ENCODE results near the gene MMS22L.

The MMS22L gene

GRCh38 chr6:97305414-97306066 is 22.5 kb upstream of the MMS22L start:
- no peak overlapping the region for H3K4me3 ChIP-seq (ENCODE audit: low read depth, low read length)
- TF ChIP-seq CTCF (IDR thresholded peaks at IDR 0.05; ENCODE audit: low read depth, low read length) = no peak

- TF ChIP-seq CTCF (IDR thresholded peaks at IDR 0.05; ENCODE audit: low read depth, low read length) = no peak
- no peak overlapping the region for H3K4me3 ChIP-seq (ENCODE audit: low read depth, low read length)
Measured at GRCh38 chr6:97304701-97305100, 21.7 kb upstream of the MMS22L start.

- no peak for TF ChIP-seq CTCF (IDR thresholded peaks at IDR 0.05; ENCODE audit: low read depth, low read length)
- H3K4me3 ChIP-seq (ENCODE audit: low read depth, low read length) = no peak overlapping the region; the same call in 1 of the 2 replicates
Measured at GRCh38 chr6:97294451-97294850, 11.4 kb upstream of the MMS22L start.

GRCh38 chr6:97293198-97293696 is 10.2 kb upstream of the MMS22L start:
- no peak for TF ChIP-seq CTCF (IDR thresholded peaks at IDR 0.05; ENCODE audit: low read depth, low read length)
- no peak overlapping the region for H3K4me3 ChIP-seq (ENCODE audit: low read depth, low read length)

- no peak for TF ChIP-seq CTCF (IDR thresholded peaks at IDR 0.05; ENCODE audit: low read depth, low read length)
- no peak overlapping the region for H3K4me3 ChIP-seq (ENCODE audit: low read depth, low read length)
Measured at GRCh38 chr6:97292671-97293070, 9.7 kb upstream of the MMS22L start.

- no peak for TF ChIP-seq CTCF (IDR thresholded peaks at IDR 0.05; ENCODE audit: low read depth, low read length)
Measured at GRCh38 chr6:97291896-97292295, 8.9 kb upstream of the MMS22L start.

GRCh38 chr6:97289332-97289731 is 6.3 kb upstream of the MMS22L start:
- no peak overlapping the region for H3K4me3 ChIP-seq (ENCODE audit: low read depth, low read length)
- TF ChIP-seq CTCF (IDR thresholded peaks at IDR 0.05; ENCODE audit: low read depth, low read length) = no peak

More at GRCh38 chr6:97291896-97292295, 8.9 kb upstream of the MMS22L start:
- no peak overlapping the region for H3K4me3 ChIP-seq (ENCODE audit: low read depth, low read length)
